HL-60 (cell line): ENCODE results near the gene NIPBL.

Source experiments
- DNase-seq, 2 experiments: peaks; one replicate each; pipeline ENCODE4 v3.0.0-alpha.2; 2010 to 2020; ENCODE audit warnings: low read depth in 1 of 2, low spot score in 1 of 2
- H3K27ac ChIP-seq: fragments of 250-450 bp; sonication (Bioruptor Pico); replicated peaks from 2 replicates; pipeline ENCODE4 v1.5.1; 2020; ENCODE audit warnings: mild to moderate bottlenecking, moderate library complexity
- H3K27me3 ChIP-seq: fragments of 250-450 bp; sonication (Bioruptor Pico); 2 replicates; pipeline ENCODE4 v1.5.1; 2021; ENCODE audit warnings: mild to moderate bottlenecking, moderate library complexity; ENCODE audit not compliant: insufficient read depth, poor library complexity, severe bottlenecking
- H3K4me3 ChIP-seq: replicated peaks from 2 replicates; pipeline ENCODE4 v1.5.1; 2011; ENCODE audit warnings: mild to moderate bottlenecking, control low read depth, low read length; ENCODE audit not compliant: insufficient read depth
- CTCF ChIP-seq: IDR thresholded peaks from one replicate; pipeline ENCODE4 v1.5.1; 2011; ENCODE audit warnings: low read length, control low read depth, inconsistent platforms; ENCODE audit not compliant: insufficient read depth
- GABPA ChIP-seq: IDR thresholded peaks from 2 replicates; pipeline ENCODE4 v1.6.1; 2012; ENCODE audit warnings: low read depth
- POLR2AphosphoS5 ChIP-seq: IDR thresholded peaks from 2 replicates; pipeline ENCODE4 v1.6.1; 2012; ENCODE audit warnings: low read depth
- SPI1 ChIP-seq: IDR thresholded peaks from 2 replicates; pipeline ENCODE4 v1.6.1; 2012; ENCODE audit warnings: low read depth, mild to moderate bottlenecking, borderline replicate concordance
- TF ChIP-seq, protein P1 (sequence below): IDR thresholded peaks from 2 replicates; pipeline ENCODE4 v1.6.1; 2012; ENCODE audit warnings: low read depth; ENCODE audit not compliant: insufficient replicate concordance

Gene NIPBL

GRCh38 chr5:36876965-36877666 lies 547 bp downstream of the NIPBL start:
- TF ChIP-seq, protein P1, sequence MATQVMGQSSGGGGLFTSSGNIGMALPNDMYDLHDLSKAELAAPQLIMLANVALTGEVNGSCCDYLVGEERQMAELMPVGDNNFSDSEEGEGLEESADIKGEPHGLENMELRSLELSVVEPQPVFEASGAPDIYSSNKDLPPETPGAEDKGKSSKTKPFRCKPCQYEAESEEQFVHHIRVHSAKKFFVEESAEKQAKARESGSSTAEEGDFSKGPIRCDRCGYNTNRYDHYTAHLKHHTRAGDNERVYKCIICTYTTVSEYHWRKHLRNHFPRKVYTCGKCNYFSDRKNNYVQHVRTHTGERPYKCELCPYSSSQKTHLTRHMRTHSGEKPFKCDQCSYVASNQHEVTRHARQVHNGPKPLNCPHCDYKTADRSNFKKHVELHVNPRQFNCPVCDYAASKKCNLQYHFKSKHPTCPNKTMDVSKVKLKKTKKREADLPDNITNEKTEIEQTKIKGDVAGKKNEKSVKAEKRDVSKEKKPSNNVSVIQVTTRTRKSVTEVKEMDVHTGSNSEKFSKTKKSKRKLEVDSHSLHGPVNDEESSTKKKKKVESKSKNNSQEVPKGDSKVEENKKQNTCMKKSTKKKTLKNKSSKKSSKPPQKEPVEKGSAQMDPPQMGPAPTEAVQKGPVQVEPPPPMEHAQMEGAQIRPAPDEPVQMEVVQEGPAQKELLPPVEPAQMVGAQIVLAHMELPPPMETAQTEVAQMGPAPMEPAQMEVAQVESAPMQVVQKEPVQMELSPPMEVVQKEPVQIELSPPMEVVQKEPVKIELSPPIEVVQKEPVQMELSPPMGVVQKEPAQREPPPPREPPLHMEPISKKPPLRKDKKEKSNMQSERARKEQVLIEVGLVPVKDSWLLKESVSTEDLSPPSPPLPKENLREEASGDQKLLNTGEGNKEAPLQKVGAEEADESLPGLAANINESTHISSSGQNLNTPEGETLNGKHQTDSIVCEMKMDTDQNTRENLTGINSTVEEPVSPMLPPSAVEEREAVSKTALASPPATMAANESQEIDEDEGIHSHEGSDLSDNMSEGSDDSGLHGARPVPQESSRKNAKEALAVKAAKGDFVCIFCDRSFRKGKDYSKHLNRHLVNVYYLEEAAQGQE: no peak
- 0 out of 2 replicates have a peak, but pooled peaks have one; percentile 32 for TF ChIP-seq GABPA
- no peak for TF ChIP-seq POLR2AphosphoS5
- Histone ChIP-seq H3K27me3 (no peaks in the 10 kb centered on the region), H3K4me3 (peak overlapping the region; percentile 84), H3K27ac (peak overlapping the region; percentile 94)
- peak in 1 of 2 experiments; percentile 59 for DNase-seq

DNA sequence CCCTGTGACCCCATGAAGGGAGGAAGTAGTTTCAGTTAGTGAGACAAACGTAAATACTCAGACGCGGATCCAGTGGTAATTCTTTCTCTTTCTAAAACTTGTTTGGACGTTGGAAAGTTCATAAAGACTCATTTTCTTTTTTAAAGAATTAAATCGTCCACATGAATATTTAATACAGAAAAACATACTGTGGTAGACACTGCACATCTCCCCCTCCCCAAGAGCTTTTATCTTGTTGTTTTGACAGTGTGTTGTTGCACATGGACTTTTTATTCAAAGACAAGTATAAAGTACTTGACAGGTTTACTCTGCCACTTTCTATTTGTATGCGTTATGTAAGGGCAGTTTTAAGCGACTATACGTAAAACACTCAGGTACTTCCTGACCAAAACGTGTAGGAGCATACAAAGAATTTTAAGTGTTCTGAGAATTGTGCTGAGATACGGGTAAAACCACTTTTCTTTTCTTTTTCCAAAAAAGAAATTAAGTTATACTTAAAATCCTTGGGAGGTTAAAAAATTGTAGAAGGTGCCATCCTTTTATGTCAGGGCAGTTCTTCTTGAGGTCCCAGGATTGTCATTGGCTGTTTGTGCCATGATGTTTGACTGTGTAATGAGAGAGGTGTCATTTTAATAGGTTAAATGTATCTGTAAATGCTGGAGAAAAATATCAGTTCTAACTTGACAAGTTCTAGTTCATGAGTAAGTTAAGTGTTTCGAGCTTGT lies 1.3 kb downstream of the NIPBL start:
- TF ChIP-seq GABPA: no peak
- 0 out of 2 replicates have a peak, but pooled peaks have one; percentile 40 for TF ChIP-seq SPI1
- H3K27me3 ChIP-seq: no peaks in the 10 kb centered on the region
- peak overlapping the region; percentile 84 for H3K4me3 ChIP-seq
- H3K27ac ChIP-seq: peak overlapping the region; percentile 94
- DNase-seq: peak in 1 of 2 experiments; percentile 28

- no peak for DNase-seq
- Histone ChIP-seq H3K27me3 (no peaks in the 10 kb centered on the region), H3K27ac (peak overlapping the region; percentile 94), H3K4me3 (peak overlapping the region; percentile 84)
- TF ChIP-seq CTCF (no peak), POLR2AphosphoS5 (no peak), SPI1 (no peak)
- TF ChIP-seq, protein P1: no peak
Measured at GRCh38 chr5:36878392-36879082, 2.0 kb downstream of the NIPBL start.

GRCh38 chr5:36879274-36880033 lies 2.9 kb downstream of the NIPBL start:
- Histone ChIP-seq H3K27me3 (no peaks in the 10 kb centered on the region), H3K4me3 (peak overlapping the region; percentile 84), H3K27ac (no peak overlapping the region)
- DNase-seq: no peak
- TF ChIP-seq SPI1 (no peak), CTCF (no peak), POLR2AphosphoS5 (no peak), GABPA (no peak)
- TF ChIP-seq, protein P1: no peak
